Measurements from ENCODE around the gene SH2D6.

SH2D6 gene

DNA sequence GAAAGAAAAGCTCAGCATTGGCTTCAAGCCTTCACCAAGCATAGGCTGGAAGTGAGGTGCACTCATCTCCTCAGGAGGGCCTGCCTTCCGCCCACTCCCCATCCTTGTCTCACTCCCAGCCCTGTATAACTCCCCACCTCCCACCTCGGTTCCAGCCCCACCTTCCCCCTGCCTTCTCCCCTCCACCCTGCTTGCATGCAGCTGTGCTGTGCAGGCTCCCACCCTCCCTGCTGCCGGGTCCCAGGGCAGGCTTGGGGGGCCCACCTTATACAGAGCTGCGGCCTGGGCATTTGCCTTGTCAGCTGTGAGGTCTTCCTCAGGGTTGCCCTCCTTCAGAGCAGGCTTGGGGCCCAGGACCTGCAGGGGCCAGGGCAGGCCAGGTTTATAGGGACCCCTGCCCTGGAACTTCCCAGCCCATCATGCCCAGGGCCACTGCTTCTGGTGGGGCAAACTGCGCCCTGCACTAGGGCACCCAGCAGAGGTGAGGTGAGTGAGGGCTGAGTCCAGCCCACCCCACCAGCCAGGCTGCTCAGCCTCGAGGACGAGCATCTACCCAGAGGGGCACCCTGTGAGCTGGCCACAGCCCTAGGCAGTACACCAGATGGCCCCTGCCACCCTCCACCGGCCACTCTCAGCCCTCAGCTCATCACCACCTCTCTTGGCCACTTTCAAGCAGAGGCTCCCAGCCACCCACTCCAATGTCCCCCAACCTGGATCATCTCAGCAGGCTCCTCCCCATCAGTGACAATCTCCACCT, 19.9 kb upstream of the SH2D6 start:
- Histone ChIP-seq H3K27ac (ENCODE audit: low read length, poor library complexity, severe bottlenecking) (no peak overlapping the region), H2BK5ac (ENCODE audit: low read depth, low read length, poor library complexity, severe bottlenecking) (no peak overlapping the region), H3K18ac (ENCODE audit: low read depth in 1 of 2, low read length in 2 of 2) (no peak overlapping the region), H3K4me3 (ENCODE audit: insufficient read depth in 1 of 2, low read depth in 1 of 2, low read length in 2 of 2) (no peak overlapping the region), H2BK120ac (ENCODE audit: low read depth, low read length) (no peak overlapping the region), H3K4ac (ENCODE audit: low read depth in 1 of 2, low read length in 2 of 2) (no peak overlapping the region), H3K27me3 (ENCODE audit: control insufficient read depth in 1 of 2, insufficient read depth in 1 of 2, low read length in 2 of 2) (no peaks in the 10 kb centered on the region), H3K23ac (ENCODE audit: low read length in 2 of 2) (no peak overlapping the region), H3K79me1 (replicated peaks; ENCODE audit: low read length, poor library complexity, severe bottlenecking) (peaks cover 20% of the 10 kb centered on the region), H3K9me3 (ENCODE audit: control insufficient read depth, low read length) (peaks cover 6% of the 10 kb centered on the region), H4K8ac (ENCODE audit: low read length) (no peak overlapping the region), H3K4me1 (ENCODE audit: control insufficient read depth, insufficient read depth, low read depth, low read length) (peaks cover 9% of the 10 kb centered on the region), H2BK15ac (ENCODE audit: low read depth, poor library complexity, severe bottlenecking) (no peak overlapping the region), H3K4me2 (ENCODE audit: low read length, poor library complexity, severe bottlenecking) (no peak overlapping the region), H4K91ac (ENCODE audit: low read length) (no peak overlapping the region), H2AFZ (ENCODE audit: low read depth, low read length) (no peak overlapping the region), H2BK12ac (ENCODE audit: low read length in 2 of 2) (no peak overlapping the region), H3K36me3 (ENCODE audit: control insufficient read depth in 1 of 2, insufficient read depth in 2 of 2, low read depth in 1 of 2, low read length in 2 of 2) (peaks cover 68 to 80% of the 10 kb centered on the region in 2 experiments), H2AK5ac (ENCODE audit: low read length, severe bottlenecking) (no peak overlapping the region), H3K14ac (ENCODE audit: low read length in 2 of 2) (no peak overlapping the region), H3K9ac (ENCODE audit: low read length) (no peak overlapping the region)
- WGBS, result 97% methylated on average over 8 of the region's 8 CpGs
- no peak for DNase-seq

DNA sequence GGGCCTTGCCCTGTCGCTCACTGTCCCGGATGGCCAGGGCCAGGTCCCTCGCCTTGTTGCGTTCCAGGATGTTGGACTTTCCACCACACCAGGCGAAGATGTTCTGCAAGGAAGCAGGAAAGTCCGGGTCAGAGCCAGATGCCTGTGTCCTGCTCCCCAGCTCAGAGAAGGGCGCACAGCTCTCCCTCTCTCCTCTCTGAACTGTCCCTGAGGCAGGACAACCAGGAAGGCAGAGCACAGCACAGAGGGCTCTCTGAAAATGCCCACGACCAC, 19.4 kb upstream of the SH2D6 start:
- no peak overlapping the region for H3K27ac ChIP-seq (ENCODE audit: low read length, poor library complexity, severe bottlenecking)
- no peak for DNase-seq
- H3K36me3 ChIP-seq (ENCODE audit: control insufficient read depth in 1 of 2, insufficient read depth in 2 of 2, low read depth in 1 of 2, low read length in 2 of 2), result peaks cover 64 to 79% of the 10 kb centered on the region in 2 experiments
- H3K23ac ChIP-seq (ENCODE audit: low read length in 2 of 2), result no peak overlapping the region
- 96% methylated on average over 8 of the region's 8 CpGs for WGBS
- no peak overlapping the region for H2AFZ ChIP-seq (ENCODE audit: low read depth, low read length)
- H3K9ac ChIP-seq (ENCODE audit: low read length), result no peak overlapping the region
- no peak overlapping the region for H3K4me2 ChIP-seq (ENCODE audit: low read length, poor library complexity, severe bottlenecking)
- H3K4ac ChIP-seq (ENCODE audit: low read depth in 1 of 2, low read length in 2 of 2), result no peak overlapping the region
- H3K79me1 ChIP-seq (replicated peaks; ENCODE audit: low read length, poor library complexity, severe bottlenecking), result peaks cover 20% of the 10 kb centered on the region
- no peak overlapping the region for H2BK12ac ChIP-seq (ENCODE audit: low read length in 2 of 2)
- H3K18ac ChIP-seq (ENCODE audit: low read depth in 1 of 2, low read length in 2 of 2), result no peak overlapping the region
- H3K14ac ChIP-seq (ENCODE audit: low read length in 2 of 2), result no peak overlapping the region
- no peak overlapping the region for H4K91ac ChIP-seq (ENCODE audit: low read length)
- no peak overlapping the region for H2BK15ac ChIP-seq (ENCODE audit: low read depth, poor library complexity, severe bottlenecking)
- peaks cover 10% of the 10 kb centered on the region for H3K9me3 ChIP-seq (ENCODE audit: control insufficient read depth, low read length)
- no peak overlapping the region for H2AK5ac ChIP-seq (ENCODE audit: low read length, severe bottlenecking)
- peaks cover 5% of the 10 kb centered on the region for H3K4me1 ChIP-seq (ENCODE audit: control insufficient read depth, insufficient read depth, low read depth, low read length)
- H2BK5ac ChIP-seq (ENCODE audit: low read depth, low read length, poor library complexity, severe bottlenecking), result no peak overlapping the region
- H4K8ac ChIP-seq (ENCODE audit: low read length), result no peak overlapping the region
- no peaks in the 10 kb centered on the region for H3K27me3 ChIP-seq (ENCODE audit: control insufficient read depth in 1 of 2, insufficient read depth in 1 of 2, low read length in 2 of 2)
- H3K4me3 ChIP-seq (ENCODE audit: insufficient read depth in 1 of 2, low read depth in 1 of 2, low read length in 2 of 2), result no peak overlapping the region
- no peak overlapping the region for H2BK120ac ChIP-seq (ENCODE audit: low read depth, low read length)

DNA sequence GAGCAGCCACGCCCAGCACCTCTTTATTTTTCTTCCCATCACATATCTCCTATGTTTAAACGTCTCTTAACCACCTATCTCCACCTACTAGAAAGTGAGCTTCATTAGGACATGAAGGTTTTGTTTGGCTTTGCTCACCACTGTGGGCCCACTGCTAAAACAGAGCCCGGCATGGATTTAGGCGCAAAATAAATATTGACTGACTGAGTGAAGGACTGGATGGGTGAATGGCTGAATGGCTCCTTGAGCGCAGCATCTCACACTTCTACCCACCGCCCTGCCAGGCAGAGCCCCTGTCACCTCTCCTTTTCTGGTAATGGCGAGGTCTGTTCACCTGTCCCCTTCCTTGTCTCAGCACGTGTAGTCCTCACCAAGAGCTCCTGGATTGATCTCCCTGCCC, 18.5 kb upstream of the SH2D6 start:
- WGBS, result 95% methylated on average over 8 of the region's 8 CpGs

DNA sequence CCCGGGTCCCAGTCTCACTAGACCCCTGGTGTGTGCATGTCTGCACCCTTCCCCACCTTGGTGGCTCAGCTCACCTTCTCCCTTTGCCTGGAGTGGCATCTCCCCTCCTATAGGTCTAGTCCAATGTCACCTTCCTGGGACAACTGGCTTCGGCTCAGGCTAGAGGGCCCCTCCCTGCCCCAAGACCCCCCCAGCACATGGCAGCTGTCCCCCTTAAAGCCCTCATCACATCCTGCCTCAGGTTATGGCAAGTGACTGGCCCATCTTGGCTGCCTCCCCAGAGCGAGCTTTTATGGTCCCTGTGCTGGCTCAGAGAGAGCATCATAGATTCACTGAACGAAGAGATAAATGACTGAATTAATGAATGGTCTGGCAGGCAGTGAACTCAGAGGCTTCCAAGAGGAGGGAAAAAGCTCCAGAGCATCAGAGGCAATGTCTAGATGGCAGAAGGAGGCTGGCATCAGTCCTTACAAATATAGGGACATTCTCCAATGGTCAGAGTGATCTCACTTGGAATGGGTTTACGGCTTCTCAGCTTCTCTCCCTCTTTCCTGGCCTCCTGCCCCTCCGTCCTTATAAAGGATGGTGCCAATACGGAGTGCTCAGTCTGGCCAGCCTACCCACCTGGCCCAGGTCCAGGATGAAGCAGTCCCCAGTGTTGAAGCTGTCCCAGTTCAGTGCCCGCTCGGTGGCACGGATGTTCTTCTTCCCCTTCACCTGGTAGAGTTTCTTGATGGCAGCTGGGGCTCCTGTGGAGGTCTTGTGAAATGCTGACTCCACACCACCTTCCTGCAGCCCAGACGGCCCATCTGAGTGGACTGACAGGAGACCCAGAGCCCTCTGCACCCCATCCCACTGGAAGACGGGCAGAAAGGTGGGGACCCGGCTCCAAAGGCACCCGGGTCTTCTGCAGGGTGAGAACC, 17.7 kb upstream of the SH2D6 start:
- WGBS, result 95% methylated on average over 14 of the region's 14 CpGs
- Histone ChIP-seq H3K4ac (ENCODE audit: low read depth in 1 of 2, low read length in 2 of 2) (no peak overlapping the region), H2BK12ac (ENCODE audit: low read length in 2 of 2) (no peak overlapping the region), H4K8ac (ENCODE audit: low read length) (no peak overlapping the region), H3K79me1 (replicated peaks; ENCODE audit: low read length, poor library complexity, severe bottlenecking) (peaks cover 20% of the 10 kb centered on the region), H3K14ac (ENCODE audit: low read length in 2 of 2) (no peak overlapping the region), H2AFZ (ENCODE audit: low read depth, low read length) (no peak overlapping the region), H3K36me3 (ENCODE audit: control insufficient read depth in 1 of 2, insufficient read depth in 2 of 2, low read depth in 1 of 2, low read length in 2 of 2) (peaks cover 50 to 62% of the 10 kb centered on the region in 2 experiments), H4K91ac (ENCODE audit: low read length) (no peak overlapping the region), H3K23ac (ENCODE audit: low read length in 2 of 2) (no peak overlapping the region), H3K27me3 (ENCODE audit: control insufficient read depth in 1 of 2, insufficient read depth in 1 of 2, low read length in 2 of 2) (no peaks in the 10 kb centered on the region), H3K27ac (ENCODE audit: low read length, poor library complexity, severe bottlenecking) (no peak overlapping the region), H3K18ac (ENCODE audit: low read depth in 1 of 2, low read length in 2 of 2) (no peak overlapping the region), H3K9me3 (ENCODE audit: control insufficient read depth, low read length) (peaks cover 12% of the 10 kb centered on the region), H3K4me3 (ENCODE audit: insufficient read depth in 1 of 2, low read depth in 1 of 2, low read length in 2 of 2) (no peak overlapping the region), H2BK5ac (ENCODE audit: low read depth, low read length, poor library complexity, severe bottlenecking) (no peak overlapping the region), H3K4me2 (ENCODE audit: low read length, poor library complexity, severe bottlenecking) (no peak overlapping the region), H2BK15ac (ENCODE audit: low read depth, poor library complexity, severe bottlenecking) (no peak overlapping the region), H2BK120ac (ENCODE audit: low read depth, low read length) (no peak overlapping the region), H3K4me1 (ENCODE audit: control insufficient read depth, insufficient read depth, low read depth, low read length) (peaks cover 9% of the 10 kb centered on the region), H2AK5ac (ENCODE audit: low read length, severe bottlenecking) (no peak overlapping the region), H3K9ac (ENCODE audit: low read length) (no peak overlapping the region)
- DNase-seq, result no peak

More for the DNA sequence above, 18.5 kb upstream of the SH2D6 start:
- Histone ChIP-seq H2BK120ac (ENCODE audit: low read depth, low read length) (no peak overlapping the region), H3K18ac (ENCODE audit: low read depth in 1 of 2, low read length in 2 of 2) (no peak overlapping the region), H4K91ac (ENCODE audit: low read length) (no peak overlapping the region), H2AFZ (ENCODE audit: low read depth, low read length) (no peak overlapping the region), H3K14ac (ENCODE audit: low read length in 2 of 2) (no peak overlapping the region), H4K8ac (ENCODE audit: low read length) (no peak overlapping the region), H2AK5ac (ENCODE audit: low read length, severe bottlenecking) (no peak overlapping the region), H3K4me2 (ENCODE audit: low read length, poor library complexity, severe bottlenecking) (no peak overlapping the region), H3K9me3 (ENCODE audit: control insufficient read depth, low read length) (peaks cover 12% of the 10 kb centered on the region), H3K27ac (ENCODE audit: low read length, poor library complexity, severe bottlenecking) (no peak overlapping the region), H3K23ac (ENCODE audit: low read length in 2 of 2) (no peak overlapping the region), H3K9ac (ENCODE audit: low read length) (no peak overlapping the region), H2BK5ac (ENCODE audit: low read depth, low read length, poor library complexity, severe bottlenecking) (no peak overlapping the region), H3K79me1 (replicated peaks; ENCODE audit: low read length, poor library complexity, severe bottlenecking) (peaks cover 20% of the 10 kb centered on the region), H3K4me3 (ENCODE audit: insufficient read depth in 1 of 2, low read depth in 1 of 2, low read length in 2 of 2) (no peak overlapping the region), H2BK12ac (ENCODE audit: low read length in 2 of 2) (no peak overlapping the region), H3K4ac (ENCODE audit: low read depth in 1 of 2, low read length in 2 of 2) (no peak overlapping the region), H3K27me3 (ENCODE audit: control insufficient read depth in 1 of 2, insufficient read depth in 1 of 2, low read length in 2 of 2) (no peaks in the 10 kb centered on the region), H3K4me1 (ENCODE audit: control insufficient read depth, insufficient read depth, low read depth, low read length) (peaks cover 5% of the 10 kb centered on the region), H2BK15ac (ENCODE audit: low read depth, poor library complexity, severe bottlenecking) (no peak overlapping the region), H3K36me3 (ENCODE audit: control insufficient read depth in 1 of 2, insufficient read depth in 2 of 2, low read depth in 1 of 2, low read length in 2 of 2) (peaks cover 55 to 70% of the 10 kb centered on the region in 2 experiments)
- DNase-seq, result no peak

Data from mesenchymal stem cell (in vitro differentiated cells and primary cell).